ENCODE results near the gene ZNF81.
"Not testable (repeated sequence)": the region's sequence is repeated elsewhere in the genome, so short reads cannot be mapped to it uniquely, and the experiment has no call there.

The ZNF81 gene

DNA sequence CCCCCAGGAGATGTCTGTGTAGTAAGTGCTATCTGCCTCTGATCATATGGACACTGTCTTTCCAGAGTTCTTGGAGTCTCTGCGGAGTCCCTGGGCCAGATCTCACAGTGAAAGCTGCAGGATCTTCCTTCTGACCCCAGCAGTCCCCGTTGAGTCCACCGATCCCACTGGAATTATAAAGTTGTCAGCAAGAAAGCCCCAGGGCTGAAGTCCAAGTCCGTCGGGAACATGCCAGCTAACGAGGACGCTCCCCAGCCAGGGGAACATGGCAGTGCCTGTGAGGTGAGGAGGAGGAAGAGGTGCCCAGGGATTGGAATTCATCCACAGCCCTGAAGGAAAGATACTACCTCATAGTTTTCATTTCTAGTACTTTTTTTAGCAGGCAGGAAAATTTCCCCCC lies 9.3 kb downstream of the ZNF81 start:
- DNase-seq: no peak

DNA sequence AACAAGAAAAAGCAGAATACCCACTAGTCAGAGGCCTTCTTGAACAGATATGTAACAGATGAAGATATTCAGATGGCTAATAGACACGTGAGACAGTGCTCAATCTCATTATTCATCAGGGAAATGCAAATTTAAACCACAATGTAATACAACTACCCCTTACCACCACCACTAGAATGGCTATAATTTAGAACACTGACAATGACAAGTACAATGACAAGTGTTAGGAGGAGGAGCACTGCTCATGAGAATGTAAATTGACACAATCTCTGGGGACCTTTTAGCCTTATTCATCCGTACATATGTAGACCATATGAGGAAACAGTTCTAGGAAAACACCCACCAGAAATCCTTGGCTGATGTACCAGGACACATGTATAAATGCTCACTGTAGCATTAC lies 13.1 kb downstream of the ZNF81 start:
- no peak for DNase-seq

DNA sequence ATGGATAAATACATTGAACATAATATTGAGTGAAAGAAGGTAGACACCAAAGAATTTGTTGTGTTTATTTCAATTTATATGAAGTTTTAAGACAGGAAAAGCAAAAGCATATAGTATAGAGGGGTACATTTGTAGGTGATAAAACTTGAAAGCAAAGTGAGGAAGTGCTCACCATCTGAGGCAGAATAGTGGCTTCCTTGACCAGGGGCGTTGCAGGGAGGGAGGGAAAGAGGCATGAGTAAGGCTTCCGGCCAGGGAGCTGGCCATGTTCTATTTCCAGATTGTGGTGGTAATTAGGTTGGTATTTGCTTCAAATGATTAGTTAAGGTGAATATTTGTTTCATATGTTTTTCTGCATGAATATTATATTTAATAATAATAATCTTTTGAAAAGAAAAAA lies 13.7 kb downstream of the ZNF81 start:
- DNase-seq: not testable (repeated sequence)

DNA sequence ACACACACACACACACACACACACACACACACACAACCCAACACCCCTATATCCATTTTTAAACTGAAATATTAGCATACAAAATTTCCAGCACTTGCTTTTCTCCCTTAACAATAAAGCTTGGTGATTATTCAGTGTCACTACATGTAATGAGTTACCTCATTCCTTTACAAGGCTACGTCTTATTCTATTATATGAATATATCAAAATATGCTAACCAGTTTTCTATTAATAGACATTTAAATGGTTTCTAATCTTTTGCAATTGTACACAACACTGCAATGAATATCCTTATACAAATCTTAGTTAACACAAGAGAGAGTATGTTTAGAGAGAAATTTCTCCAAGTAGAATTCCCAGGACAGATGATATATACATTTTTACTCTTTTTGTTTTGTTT lies 14.2 kb downstream of the ZNF81 start:
- DNase-seq: no peak

DNA sequence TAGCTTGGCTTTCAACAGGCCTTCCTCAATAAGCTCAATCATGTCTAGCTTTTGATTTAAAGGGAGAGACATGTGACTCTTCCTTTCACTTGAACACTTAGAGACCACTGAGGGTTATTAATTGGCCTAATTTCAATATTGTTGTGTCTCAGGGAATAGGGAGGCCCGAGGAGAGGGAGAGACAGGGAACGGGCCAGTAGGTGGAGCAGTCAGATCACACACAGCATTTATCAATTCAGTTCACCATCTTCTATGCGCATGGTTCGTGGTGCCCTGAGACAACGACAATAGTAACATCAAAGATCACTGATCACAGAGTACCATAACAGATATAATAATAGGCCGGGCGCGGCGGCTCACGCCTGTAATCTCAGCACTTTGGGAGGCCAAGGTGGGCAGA lies 17.8 kb downstream of the ZNF81 start:
- no peak for DNase-seq

DNA sequence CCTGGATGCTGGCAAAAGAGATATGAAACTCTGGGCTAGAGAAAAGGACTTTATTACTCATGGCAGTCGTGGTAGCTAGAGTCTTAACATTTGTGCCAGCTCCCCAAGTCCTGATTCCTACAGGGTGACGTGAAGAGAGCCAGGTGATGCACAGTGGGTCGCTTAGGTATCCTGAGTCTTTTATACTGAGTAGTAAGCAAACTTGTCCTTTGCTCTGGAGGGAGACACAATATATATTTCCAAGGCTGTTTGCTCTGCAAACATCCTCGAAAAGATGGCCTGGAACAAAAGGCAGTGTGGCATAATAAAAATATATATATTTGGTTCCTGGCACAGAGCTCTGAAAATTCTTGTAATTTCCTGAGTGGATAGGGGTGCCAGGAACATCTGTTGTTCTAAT lies 23.0 kb downstream of the ZNF81 start:
- no peak for DNase-seq

DNA sequence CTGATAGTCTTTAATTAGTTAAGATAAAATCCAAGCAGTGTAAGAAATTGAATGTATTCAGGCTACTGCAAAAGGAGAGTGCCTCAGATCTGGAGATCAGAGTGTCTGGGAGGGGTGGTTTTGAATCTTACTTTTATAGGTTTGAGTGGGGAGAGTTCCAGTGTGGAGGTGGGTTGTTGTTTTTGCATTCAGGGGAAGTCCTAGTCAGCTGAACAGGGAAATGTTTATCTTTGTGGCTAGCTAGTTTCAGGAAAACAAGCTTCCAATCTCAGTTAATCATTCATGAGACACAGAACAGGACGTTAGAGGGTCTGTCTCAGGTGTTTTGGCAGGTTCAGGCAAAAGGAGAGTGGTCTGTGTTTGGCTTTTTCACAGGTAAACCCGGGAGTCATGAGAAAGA lies 26.0 kb downstream of the ZNF81 start:
- no peak for DNase-seq

DNA sequence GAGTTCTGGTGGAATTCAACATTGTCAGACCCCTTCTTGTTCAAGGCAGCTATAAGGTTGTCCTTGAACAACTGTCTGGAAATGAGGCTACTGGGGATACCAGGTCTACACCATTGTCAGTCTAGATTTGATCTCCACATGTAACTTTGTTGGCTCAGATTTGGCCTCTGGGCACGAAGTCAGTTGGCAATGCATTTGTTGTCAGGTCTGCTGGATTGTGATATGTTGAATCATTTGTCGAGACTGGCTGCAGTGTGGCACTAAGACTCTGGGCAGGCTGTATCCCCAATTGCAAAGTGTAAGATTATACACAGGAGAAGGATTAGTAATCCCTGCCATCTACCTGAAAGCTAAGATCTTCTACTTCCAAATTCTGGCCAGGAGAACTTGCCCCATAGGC lies 26.5 kb downstream of the ZNF81 start:
- DNase-seq: no peak

DNA sequence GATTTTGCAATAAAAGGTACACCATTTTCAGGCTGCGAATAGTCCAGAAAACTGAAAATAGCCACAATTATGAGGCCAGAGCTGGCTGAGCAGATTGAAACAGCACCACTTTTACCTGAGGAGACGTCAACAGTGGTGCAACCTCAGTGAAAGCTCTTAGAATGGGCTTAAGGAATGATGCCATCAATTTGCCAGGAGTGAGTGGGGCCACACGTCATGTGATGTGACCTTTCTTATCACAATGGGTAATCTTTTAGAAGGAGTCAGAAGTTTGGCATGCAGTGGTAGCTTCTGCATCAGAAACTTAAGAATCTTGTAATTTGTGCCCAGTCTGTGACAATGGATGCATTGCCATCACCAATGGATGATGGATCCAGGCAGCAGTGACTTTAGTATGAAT lies 27.6 kb downstream of the ZNF81 start:
- no peak for DNase-seq

DNA sequence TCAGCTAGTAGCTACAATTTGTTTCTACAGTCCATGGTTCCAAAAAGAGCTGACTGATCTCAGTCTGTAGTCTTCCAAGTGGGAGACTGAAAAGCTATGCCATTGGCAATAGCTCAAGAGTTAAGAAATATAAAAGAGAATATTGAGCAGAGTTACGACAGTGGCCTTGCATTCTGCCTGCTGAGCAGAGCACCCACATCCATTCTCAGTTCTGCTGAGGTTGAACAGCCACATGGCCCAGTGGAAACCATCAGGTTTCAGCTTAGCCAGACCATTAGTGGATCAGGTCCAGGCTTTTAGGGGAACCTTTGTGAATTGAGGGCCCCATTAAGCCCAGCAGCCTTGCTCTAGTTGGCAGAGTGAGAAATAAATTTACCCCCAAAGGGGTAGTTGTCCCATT lies 28.1 kb downstream of the ZNF81 start:
- no peak for DNase-seq

DNA sequence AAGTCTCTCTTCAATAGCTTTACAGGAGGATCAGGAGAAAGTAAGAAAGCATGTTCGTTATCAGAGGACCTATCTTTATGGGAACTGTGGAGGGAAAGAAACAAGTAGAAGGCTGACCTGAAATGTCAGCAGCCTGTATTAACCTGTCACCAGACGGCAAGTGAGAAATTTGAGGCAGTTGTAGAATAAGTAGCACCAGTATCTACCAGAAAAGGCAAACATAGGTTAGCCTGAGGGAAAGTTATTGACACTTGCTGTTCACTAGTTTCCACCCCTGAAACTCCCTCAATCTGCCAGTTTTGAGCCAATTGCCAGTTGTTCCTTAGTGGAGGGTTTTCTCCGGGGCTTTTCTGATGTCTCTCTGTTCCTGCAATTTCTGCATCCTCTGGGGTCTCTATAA lies 36.4 kb downstream of the ZNF81 start:
- no peak for DNase-seq

DNA sequence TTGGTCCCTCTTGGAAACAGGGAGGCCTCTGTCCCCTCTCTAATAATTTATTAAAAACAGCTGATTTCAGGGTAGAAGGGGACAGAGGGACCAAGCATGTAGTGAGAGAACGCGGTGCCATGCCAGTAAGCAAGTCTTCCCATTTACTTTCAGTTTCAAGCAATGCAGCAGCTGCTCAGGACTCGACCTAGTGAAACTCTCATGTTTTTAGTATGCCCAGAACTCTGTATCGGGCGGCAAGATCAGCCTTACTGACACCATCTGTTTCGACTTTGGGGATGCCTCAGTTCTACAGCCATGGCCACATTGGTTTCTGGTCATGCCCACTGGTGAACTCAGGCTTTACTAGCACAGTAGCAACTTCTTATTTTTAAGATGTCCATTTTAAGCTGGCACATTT lies 40.6 kb downstream of the ZNF81 start:
- no peak for DNase-seq

DNA sequence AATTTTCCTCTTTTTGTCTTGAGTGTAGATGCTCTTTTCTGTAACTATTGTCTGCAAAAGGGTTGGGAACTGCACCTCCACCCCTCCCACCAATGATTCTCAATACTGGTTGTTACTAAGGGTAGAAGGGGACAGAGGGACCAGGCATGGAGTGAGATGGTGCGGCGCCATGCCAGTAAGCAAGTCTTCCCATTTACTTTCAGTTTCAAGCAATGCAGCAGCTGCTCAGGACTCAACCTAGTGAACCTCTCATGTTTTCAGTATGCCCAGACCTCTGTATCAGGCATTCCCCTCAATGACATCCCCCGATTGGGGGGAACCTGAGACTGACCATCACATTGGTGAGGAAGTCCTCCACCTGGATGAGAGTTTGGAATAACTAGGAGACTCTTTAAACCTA lies 41.5 kb downstream of the ZNF81 start:
- no peak for DNase-seq

DNA sequence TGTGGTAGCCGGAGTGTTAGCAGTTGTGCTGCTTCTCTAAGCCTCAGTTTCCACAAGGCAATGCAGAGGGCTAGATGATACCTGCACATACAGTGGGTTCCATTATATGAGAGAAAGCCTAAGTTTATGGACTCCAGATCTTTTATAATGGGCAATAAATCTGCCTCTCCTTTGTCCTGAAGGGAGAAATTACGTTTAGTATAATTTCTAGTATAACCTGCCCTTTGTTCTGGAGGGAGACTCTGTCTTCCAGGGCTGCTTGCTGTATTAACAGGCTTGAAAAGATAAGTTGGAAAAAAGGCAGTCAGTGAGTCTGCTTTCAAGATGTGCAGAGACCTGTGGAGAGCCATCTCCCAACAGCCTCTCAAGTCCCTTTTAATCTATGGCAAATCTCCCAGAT lies 42.8 kb downstream of the ZNF81 start:
- no peak for DNase-seq

DNA sequence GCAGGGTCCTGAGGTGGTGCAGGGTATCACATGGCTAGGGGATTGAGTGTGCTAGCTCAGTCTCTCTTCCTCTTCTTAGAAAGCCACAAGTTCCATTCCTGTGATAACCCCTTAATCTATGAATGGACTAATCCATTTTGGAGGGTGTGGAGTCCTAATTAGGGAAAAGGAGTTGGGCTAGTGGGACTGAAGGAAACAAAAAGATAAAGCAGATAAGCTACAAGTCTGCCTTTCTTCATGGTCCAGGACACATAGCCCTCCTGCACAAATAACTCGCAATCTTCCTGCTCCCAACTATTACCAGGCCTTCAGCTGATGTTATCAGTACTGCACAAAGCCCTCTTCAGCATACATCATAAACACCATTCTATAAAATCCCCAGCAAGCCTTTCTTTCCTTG lies 44.2 kb downstream of the ZNF81 start:
- no peak for DNase-seq

DNA sequence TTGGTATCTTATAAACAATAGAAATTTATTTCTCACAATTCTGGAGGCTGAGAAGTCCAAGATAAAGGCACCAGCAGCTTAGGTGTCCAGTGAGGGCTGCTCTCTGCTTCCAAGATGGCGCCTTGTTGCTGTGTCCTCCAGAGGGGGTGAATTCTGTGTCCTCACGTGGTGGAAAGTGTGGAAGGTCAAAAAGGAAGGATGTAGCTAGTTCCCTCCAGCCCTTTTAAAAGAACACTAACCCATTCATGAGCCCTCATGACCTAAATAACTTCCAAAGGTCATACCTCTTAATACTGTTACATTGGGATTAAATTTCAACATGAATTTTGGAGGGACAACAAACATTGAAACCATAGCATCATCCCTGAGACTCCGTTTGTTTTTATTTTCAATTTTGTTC lies 48.8 kb downstream of the ZNF81 start:
- no peak for DNase-seq

DNA sequence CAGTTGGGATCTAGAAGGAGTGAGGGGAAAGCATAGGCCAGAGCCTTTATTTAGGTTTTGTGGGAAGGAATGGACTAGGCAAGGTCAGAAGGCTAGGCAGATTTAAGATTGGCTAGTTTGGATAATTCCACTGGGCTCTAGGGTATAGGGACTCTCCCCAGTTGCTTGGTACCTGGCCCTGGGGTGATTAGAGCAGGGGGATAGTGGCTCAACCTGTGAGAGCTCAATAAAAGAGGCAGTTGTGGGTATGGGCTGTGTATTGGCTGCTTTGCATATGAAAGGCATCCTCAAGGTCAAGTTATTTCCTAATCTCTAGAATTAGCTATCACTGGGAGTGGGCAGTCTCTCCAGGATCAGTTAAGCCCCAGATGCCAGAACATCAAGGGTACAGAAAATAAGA lies 61.3 kb downstream of the ZNF81 start:
- no peak for DNase-seq

DNA sequence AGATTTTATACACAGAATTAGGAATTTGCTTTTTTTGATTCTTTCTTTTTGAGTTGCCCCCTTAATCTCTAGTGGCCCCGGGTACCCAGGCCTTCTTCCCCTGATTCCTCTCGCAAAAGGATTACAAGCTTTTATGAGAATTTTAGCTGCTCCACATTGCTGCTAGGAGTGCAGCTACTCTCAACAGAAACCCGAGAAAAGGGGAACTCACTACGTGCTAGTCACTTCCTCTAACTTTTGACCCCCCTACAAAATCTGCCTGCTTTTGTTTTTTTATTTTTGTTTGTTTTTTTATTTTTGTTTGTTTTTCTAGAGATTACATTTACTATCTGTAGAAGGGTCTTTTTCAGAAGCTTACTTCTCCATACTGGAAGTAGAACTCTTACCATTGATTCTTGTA lies 64.1 kb downstream of the ZNF81 start:
- no peak for DNase-seq

DNA sequence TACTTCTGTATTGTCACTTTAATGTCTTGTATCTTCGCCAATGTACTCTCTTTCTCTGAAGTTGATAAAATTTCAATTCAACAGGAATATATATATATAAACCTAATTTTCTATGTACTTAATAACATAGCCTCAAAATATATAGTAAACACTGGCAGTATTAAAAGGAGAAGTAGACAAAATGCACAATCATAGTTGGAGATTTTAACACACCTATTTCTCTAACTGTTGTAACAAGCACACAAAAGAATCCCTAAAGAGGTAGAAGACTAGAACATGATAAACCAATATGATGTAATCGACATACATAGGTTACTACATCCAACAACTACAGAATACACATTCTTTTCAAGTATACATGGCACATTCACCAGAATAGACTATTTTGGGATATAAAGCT lies 65.5 kb downstream of the ZNF81 start:
- no peak for DNase-seq

DNA sequence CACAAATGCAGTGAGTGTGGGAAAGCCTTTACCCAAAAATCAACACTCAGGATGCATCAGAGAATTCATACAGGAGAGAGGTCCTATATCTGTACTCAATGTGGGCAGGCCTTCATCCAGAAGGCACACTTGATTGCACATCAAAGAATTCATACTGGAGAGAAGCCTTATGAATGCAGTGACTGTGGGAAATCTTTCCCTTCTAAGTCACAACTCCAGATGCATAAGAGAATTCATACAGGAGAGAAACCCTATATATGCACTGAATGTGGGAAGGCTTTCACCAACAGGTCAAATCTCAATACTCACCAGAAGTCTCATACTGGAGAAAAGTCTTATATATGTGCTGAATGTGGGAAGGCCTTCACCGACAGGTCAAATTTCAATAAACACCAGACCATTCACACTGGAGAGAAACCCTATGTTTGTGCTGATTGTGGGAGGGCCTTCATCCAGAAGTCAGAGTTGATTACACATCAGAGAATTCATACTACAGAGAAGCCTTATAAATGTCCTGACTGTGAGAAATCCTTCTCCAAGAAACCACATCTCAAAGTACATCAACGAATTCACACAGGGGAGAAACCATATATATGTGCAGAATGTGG lies 79.3 kb downstream of the ZNF81 start:
- DNase-seq: no peak

DNA sequence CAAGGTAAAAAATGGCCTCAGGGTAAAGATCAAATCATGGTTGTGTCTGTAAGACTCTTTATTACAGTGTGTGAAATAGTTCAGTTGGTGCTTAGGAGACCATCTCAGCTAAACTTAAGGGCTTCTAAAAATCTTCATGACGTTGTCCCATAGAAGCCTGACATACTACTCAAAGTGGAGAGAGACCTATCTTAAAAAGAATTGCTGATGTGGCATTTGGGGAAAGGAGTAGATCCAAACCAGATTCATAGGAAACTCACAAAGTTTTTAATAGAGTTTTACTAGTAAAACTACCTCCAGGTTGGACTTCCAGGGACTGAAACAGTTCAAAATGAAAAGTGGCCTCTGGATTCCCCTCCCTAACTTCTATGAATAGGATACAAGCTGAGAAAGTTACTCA lies 81.6 kb downstream of the ZNF81 start:
- no peak for DNase-seq

DNA sequence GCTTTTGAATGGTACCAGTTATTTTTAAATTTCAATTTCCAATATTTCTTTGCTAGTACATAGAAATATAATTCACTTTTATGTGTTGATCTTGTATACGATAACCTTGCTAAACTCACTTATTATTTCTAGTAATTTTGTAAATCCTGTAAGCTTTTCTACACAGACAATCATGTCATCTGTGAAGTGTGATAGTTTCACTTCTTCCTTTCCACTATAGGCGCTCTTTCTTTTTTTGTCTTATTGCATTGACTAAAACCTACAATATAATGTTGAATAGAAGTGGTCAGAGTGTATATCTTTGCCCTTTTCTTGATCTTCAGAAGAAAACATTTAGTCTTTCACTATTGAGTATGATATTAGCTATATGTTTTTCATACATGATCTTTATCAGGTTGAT lies 90.5 kb downstream of the ZNF81 start:
- no peak for DNase-seq

DNA sequence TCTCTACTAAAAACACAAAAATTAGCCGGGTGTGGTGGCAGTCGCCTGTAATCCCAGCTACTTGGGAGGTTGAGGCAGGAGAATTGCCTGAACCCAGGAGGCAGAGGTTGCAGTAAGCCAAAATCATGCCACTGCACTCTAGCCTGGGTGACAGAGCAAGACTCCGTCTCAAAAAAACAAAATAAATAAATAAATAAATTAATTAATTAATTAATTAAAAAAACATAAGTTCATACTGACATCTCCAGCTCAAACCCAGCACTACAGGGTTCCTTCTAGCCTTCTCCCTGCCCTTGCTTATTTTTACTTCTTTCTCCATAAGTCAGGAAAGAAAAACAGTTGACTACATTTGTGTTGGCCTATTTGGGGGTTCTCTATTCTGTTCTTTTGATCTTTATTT lies 95.3 kb downstream of the ZNF81 start:
- not testable (repeated sequence) for DNase-seq

DNA sequence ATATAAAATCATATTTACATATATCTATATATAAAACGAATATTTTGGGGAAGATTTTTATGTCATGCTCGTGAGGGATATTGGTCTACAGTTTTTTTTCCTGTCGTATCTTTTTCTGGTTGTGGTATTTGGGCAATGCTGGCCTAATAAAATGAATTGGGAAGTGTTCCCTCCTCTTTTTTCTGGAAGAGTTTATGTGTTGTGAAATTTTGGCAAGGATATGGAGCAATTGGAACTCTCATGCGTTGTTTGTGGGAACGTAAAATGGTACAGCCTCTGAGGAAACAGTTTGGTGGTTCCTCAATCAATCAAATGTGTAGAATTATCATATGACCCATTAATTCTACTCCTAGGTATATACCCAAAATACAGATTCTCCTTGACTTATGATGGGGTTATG lies 97.2 kb downstream of the ZNF81 start:
- DNase-seq: no peak

DNA sequence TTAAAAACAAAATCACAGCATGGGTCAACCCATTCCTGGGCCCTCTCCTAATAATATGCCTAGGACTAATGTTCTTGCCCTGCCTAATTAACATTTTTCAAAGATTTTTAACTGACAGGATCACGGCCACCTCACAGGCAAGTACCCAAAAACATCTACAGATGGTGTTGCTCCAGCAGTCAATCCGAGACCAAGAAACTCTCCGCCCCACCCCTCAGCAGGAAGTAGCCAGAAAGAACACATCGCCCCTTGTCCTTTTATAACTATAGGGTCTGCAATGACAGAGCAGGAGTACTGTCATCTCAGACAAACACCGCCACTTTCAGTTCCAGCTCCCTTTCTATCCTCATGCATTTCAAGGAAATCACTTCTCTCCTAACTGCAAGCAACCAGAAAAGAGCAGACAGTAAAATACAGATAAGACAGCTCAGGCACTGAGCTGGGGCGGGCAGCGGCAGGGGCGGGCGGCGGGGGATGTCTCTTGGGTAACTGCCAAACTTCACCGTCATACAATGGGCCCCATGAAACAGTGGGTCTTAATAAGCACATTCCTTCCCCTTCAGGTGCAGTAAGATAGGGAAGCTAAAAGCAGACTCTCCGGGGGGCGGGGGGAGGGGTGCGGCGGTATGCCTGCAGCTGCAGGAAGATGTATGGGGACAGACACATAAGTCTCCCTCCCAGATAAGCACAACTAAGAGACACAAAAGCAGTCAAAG lies 99.7 kb downstream of the ZNF81 start:
- no peak for DNase-seq

Measured in DMS79 (cell line).